ENCODE results near the gene RPL19. TPM values are rescaled to one million over a fixed set of nuclear protein-coding genes. Genes with fewer than 3 reads are reported as not detected.

Gene RPL19
- total RNA-seq, 2 donors from 2014 or later: 1,458 to 1,831 TPM

DNA sequence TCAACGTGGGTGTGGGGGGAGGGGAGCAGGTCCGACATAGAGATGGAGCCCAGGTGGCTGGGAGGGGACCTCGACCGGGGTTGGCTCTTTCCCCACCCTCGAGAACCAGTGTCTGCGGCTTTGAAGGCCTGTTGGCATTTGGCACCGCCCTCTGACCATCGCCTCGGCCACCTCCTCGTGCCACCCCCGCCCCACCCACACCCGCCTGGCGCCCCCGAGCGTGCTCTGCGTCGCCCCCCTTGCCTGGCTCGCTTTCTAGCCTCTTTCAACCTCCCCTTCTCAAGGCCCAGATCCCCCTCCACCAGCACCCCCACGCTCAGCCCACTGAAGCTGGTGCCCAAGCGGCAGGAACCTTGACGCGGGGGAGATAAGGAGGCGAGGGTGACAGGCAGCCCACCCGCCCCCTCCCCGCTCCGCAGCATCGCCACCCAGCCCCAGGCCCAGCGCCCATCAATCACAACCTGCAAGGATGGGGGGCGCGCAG lies 3.2 kb upstream of the RPL19 start:
- peaks cover 0 to 54% of the 10 kb centered on the region in 2 donors for H3K4me1 ChIP-seq
- H3K27me3 ChIP-seq: no peaks in the 10 kb centered on the region
- no peaks in the 10 kb centered on the region for H3K9me3 ChIP-seq
- peaks cover 7% of the 10 kb centered on the region for H3K36me3 ChIP-seq
- peak overlapping the region; percentile 81 to 86 for H3K27ac ChIP-seq
- TF ChIP-seq, protein P1, sequence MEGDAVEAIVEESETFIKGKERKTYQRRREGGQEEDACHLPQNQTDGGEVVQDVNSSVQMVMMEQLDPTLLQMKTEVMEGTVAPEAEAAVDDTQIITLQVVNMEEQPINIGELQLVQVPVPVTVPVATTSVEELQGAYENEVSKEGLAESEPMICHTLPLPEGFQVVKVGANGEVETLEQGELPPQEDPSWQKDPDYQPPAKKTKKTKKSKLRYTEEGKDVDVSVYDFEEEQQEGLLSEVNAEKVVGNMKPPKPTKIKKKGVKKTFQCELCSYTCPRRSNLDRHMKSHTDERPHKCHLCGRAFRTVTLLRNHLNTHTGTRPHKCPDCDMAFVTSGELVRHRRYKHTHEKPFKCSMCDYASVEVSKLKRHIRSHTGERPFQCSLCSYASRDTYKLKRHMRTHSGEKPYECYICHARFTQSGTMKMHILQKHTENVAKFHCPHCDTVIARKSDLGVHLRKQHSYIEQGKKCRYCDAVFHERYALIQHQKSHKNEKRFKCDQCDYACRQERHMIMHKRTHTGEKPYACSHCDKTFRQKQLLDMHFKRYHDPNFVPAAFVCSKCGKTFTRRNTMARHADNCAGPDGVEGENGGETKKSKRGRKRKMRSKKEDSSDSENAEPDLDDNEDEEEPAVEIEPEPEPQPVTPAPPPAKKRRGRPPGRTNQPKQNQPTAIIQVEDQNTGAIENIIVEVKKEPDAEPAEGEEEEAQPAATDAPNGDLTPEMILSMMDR (IDR thresholded peaks at IDR 0.05): no peak
- no peak for DNase-seq (ENCODE audit: low spot score)
- peak overlapping the region; percentile 62 to 82 for H3K4me3 ChIP-seq

DNA sequence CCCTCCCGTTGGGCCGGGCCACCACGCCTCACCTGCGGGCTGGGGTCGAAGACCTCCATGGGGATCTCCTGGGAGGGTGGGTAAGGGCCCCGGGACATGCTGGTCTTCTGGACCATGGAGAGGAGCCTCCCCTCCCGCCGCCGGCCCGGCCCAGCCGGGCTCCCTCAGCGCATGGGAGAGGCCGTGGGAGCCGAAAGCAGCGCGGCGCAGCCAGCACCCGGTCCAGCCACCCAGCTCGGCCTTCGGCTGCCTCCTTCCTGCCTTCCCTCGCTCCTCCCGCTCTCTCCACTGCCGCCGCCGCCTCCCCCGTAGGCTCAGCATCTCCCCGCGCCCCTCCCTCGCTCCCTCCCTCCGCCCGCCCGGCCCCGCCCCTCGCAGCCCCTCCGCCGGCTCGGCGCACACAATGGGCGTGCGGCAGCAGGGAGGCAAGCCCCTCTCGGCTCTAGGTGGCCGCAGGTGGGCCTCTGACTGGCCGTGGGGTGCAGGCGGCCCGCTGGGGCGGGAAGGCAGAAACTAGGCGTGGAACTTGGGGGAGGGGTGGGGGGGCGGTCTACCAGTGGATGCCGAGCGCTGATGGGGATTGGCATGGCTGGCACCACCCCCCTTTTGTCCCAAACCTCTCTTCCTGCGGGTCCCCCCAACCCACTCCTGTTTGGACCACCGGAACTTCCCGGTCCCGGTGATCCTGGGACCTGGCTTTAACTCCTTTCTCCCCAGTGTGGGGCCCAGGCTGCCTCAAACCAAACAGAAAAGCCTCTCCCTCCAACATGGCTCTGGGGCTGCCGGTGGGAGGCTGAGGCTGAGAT lies 2.5 kb upstream of the RPL19 start, which contains the start of gene CACNB1:
Gene CACNB1, minus strand, starts transcription at position 290 of the 806 bp plus-strand sequence. Its CDS starts 174 bp downstream, at position 116.
- no peaks in the 10 kb centered on the region for H3K27me3 ChIP-seq
- H3K4me1 ChIP-seq: peaks cover 0 to 60% of the 10 kb centered on the region in 2 donors
- H3K36me3 ChIP-seq: peaks cover 14% of the 10 kb centered on the region
- TF ChIP-seq, protein P1 (IDR thresholded peaks at IDR 0.05): no peak
- peak within 1 kb of the TSS; percentile 62 to 82 for H3K4me3 ChIP-seq
- no peaks in the 10 kb centered on the region for H3K9me3 ChIP-seq
- DNase-seq (ENCODE audit: low spot score): peak; percentile 68
- peak within 1 kb of the TSS; percentile 81 to 86 for H3K27ac ChIP-seq

DNA sequence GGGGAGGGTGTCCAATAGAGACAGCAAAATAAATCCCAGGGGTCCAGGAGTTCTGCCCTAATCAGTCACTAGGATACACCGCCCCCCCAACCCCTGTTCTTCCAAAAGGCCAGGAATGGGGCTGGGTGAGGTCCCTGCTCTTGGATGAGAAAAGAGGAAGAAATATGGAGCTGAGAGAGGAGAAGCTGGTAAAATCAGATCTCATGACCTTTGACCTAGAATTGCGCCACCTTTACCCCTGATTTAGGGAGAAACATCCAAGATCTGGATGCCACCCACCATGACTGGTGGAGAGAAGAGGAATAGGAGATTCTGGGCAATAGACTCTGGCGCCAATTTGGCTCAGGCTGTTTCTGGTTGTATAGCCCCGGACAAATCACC lies 1.9 kb upstream of the RPL19 start:
- peaks cover 20% of the 10 kb centered on the region for H3K36me3 ChIP-seq
- TF ChIP-seq, protein P1 (IDR thresholded peaks at IDR 0.05): no peak
- no peaks in the 10 kb centered on the region for H3K9me3 ChIP-seq
- H3K27ac ChIP-seq: peak overlapping the region; percentile 81 to 86
- no peaks in the 10 kb centered on the region for H3K27me3 ChIP-seq
- DNase-seq (ENCODE audit: low spot score): no peak
- peaks cover 0 to 60% of the 10 kb centered on the region in 2 donors for H3K4me1 ChIP-seq
- H3K4me3 ChIP-seq: peak overlapping the region; percentile 62 to 82

DNA sequence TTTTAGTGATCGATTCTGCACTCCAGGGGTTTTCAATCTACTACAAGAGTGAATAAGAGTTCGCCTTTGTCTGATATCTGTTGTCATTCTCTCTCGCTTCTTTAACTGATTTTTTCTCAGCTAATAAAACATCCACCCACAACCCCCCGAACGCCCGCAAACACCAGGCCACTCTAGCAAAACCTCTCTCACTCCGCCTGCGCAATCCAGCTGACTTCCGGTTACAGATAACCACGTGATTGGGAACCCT lies 338 bp upstream of the RPL19 start:
- Histone ChIP-seq H3K4me3 (peak overlapping the region; percentile 92 to 96), H3K27ac (peak overlapping the region; percentile 93 to 96), H3K36me3 (peaks cover 36% of the 10 kb centered on the region), H3K9me3 (no peaks in the 10 kb centered on the region), H3K4me1 (peaks cover 0 to 46% of the 10 kb centered on the region in 2 donors), H3K27me3 (no peaks in the 10 kb centered on the region)
- peak; percentile 95 for DNase-seq (ENCODE audit: low spot score)
- TF ChIP-seq, protein P1 (IDR thresholded peaks at IDR 0.05): no peak

DNA sequence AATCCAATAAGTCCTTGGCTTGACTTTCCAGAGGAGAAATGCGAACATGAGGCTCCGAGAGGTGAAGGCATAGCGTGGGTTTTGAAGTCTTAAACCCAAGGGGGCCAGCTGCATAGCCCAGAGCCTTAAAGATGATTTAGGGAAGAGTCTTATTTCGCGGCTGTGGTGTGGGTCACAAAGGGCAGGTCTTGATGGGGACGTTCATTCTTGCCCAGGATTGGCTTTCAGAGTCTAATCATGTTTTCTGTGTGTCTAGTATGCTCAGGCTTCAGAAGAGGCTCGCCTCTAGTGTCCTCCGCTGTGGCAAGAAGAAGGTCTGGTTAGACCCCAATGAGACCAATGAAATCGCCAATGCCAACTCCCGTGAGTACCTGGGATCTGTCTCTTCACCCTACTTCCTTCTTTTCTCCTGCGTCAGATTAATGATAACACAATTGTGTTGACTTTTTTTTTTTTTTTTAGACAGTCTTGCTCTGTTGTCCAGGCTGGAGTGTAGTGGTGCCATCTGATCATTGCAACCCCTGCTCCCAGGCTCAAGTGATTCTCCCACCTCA lies 951 bp downstream of the RPL19 start:
- Histone ChIP-seq H3K27me3 (no peaks in the 10 kb centered on the region), H3K9me3 (no peaks in the 10 kb centered on the region), H3K27ac (peak overlapping the region; percentile 93 to 96), H3K36me3 (peaks cover 42% of the 10 kb centered on the region), H3K4me1 (peaks cover 0 to 33% of the 10 kb centered on the region in 2 donors), H3K4me3 (peak overlapping the region; percentile 92 to 96)
- no peak for DNase-seq (ENCODE audit: low spot score)
- TF ChIP-seq, protein P1 (IDR thresholded peaks at IDR 0.05): no peak
